ENCODE results near the gene JARID2. TPM values are rescaled to one million over a fixed set of nuclear protein-coding genes. Genes with fewer than 3 reads are reported as not detected.

JARID2 gene
- total and polyA plus RNA-seq, 10 of the 15 experiments (the other 5 are each of a cell fraction or from before 2014, with no cell fraction given) = 4.2 to 21.6 (median 11.7) TPM

- ATAC-seq = no peak
- intact Hi-C loops (cut with micrococcal nuclease; ENCODE audit: unreplicated experiment) = loop anchor here (5.0 kb wide), 3 partner anchors 51 to 196 kb away; partner anchors contain the start of gene JARID2
These were observed 197.4 kb downstream of the JARID2 start for GRCh38 chr6:15443119-15443830.

More at GRCh38 chr6:15443119-15443830, 197.4 kb downstream of the JARID2 start:
- BruUV-seq (replicated peaks) = no TSS peak
- no peak overlapping the region for H3K4me3 ChIP-seq
- WGBS (ENCODE audit: insufficient coverage, insufficient replicate concordance, low lambda C conversion rate, missing lambda C conversion rate) = 80% methylated on average over 5 of the region's 5 CpGs
- POLR2A ChIA-PET = interaction anchor here (0.7 to 2.2 kb wide), 2 partner anchors 14 to 898 kb away, joined by 3 to 8 read pairs; no protein-coding TSS in a partner anchor
- TF ChIP-seq ZBTB4 (CRISPR knock-in tag; IDR thresholded peaks at IDR 0.05) (no peak), MEF2A (IDR thresholded peaks at IDR 0.05; ENCODE audit: insufficient read depth, low read depth, low read length) (no peak), FOXK2 (IDR thresholded peaks at IDR 0.05) (no peak), SREBF1 (IDR thresholded peaks at IDR 0.05; ENCODE audit: low read length) (no peak), MYB (IDR thresholded peaks at IDR 0.05; ENCODE audit: borderline replicate concordance, low read depth, low read length) (no peak), KAT2A (conservative IDR thresholded peaks at IDR 0.05; ENCODE audit: control insufficient read depth, low read depth, low read length) (no peak), SP1 (IDR thresholded peaks at IDR 0.05; ENCODE audit: low read depth, low read length) (no peak), TBL1XR1 (IDR thresholded peaks at IDR 0.05; ENCODE audit: low read depth, low read length) (no peak), HCFC1 (IDR thresholded peaks at IDR 0.05; ENCODE audit: low read length) (no peak), NR2C2 (IDR thresholded peaks at IDR 0.05; ENCODE audit: borderline replicate concordance, control insufficient read depth, insufficient read length, low read depth) (no peak), TCF12 (IDR thresholded peaks at IDR 0.05; ENCODE audit: low read depth, low read length) (no peak), CHD2 (IDR thresholded peaks at IDR 0.05; ENCODE audit: borderline replicate concordance, low read depth, low read length) (no peak)
- no peak overlapping the region for H3K9ac ChIP-seq (ENCODE audit: control insufficient read depth, insufficient read depth, low read length)
- no peak overlapping the region for H3K4me2 ChIP-seq (ENCODE audit: control insufficient read depth, insufficient read depth)
- FAIRE-seq (no peak), DNase-seq (ENCODE audit: low read depth, low spot score) (no peak)
- in situ Hi-C loops (cut with MboI) = no loop called here
- peaks cover 72% of the 10 kb centered on the region for H3K79me2 ChIP-seq (ENCODE audit: control insufficient read depth, insufficient read depth, low read length)
- CTCF ChIA-PET = interaction anchor here (0.8 to 3.0 kb wide), 5 partner anchors 11 to 117 kb away, joined by 3 to 17 read pairs (median 3); no protein-coding TSS in a partner anchor
- no peak overlapping the region for H3K27ac ChIP-seq (ENCODE audit: control insufficient read depth, insufficient read depth)
- no peaks in the 10 kb centered on the region for H4K20me1 ChIP-seq (ENCODE audit: control insufficient read depth, insufficient read depth)
- H3K9me3 ChIP-seq (replicated peaks; ENCODE audit: control insufficient read depth, insufficient read depth, low read length) = no peaks in the 10 kb centered on the region
- no peaks in the 10 kb centered on the region for H3K27me3 ChIP-seq (replicated peaks in 1 of 2; ENCODE audit: control insufficient read depth in 2 of 2, insufficient read depth in 2 of 2, low read length in 1 of 2)
- SMC1A ChIA-PET (ENCODE audit: uncharacterized antibody, unreplicated experiment) = interaction anchor here (0.7 to 15.4 kb wide), 14 partner anchors 10 to 486 kb away, joined by 3 to 143 read pairs (median 4); no protein-coding TSS in a partner anchor
- peaks cover 1 to 3% of the 10 kb centered on the region in 2 experiments; a peak in 2 of 4 replicates for H3K36me3 ChIP-seq (ENCODE audit: control insufficient read depth in 2 of 2, insufficient read depth in 2 of 2, low read length in 1 of 2)
- H2AFZ ChIP-seq (ENCODE audit: control insufficient read depth, low read depth, low read length) = no peak overlapping the region
- peaks cover 19% of the 10 kb centered on the region for H3K4me1 ChIP-seq (ENCODE audit: control insufficient read depth, insufficient read depth, low read length)
- RAD21 ChIA-PET (ENCODE audit: unreplicated experiment) = interaction anchor here (0.6 to 5.8 kb wide), 5 partner anchors 14 to 116 kb away, joined by 3 to 41 read pairs (median 5); no protein-coding TSS in a partner anchor
